HG02981 (cell line): ENCODE data around the gene ZNF700.
A peak's percentile ranks its signal among the peaks of the same experiment; 100 is the strongest.
"Not testable (repeated sequence)": the region's sequence is repeated elsewhere in the genome, so short reads cannot be mapped to it uniquely, and the experiment has no call there.

Source experiments
- ATAC-seq: cut with Tn5 transposase; IDR thresholded peaks from one replicate; pipeline ENCODE4 v1.9.1; 2021; ENCODE audit warnings: mild to moderate bottlenecking, moderate library complexity; ENCODE audit not compliant: unreplicated experiment

ZNF700 gene

GRCh38 chr19:11987405-11988281 is 62.7 kb downstream of the ZNF700 start:
- ATAC-seq: peak; percentile 89

- no peak for ATAC-seq
Measured at GRCh38 chr19:11989112-11989456, 64.2 kb downstream of the ZNF700 start.

- not testable (repeated sequence) for ATAC-seq
Measured at GRCh38 chr19:11991921-11992320, 67.0 kb downstream of the ZNF700 start.

GRCh38 chr19:11995174-11995573 is 70.3 kb downstream of the ZNF700 start:
- ATAC-seq: no peak
